GM19372 (cell line): ENCODE data around the gene HNRNPC.
"Not testable (repeated sequence)": the region's sequence is repeated elsewhere in the genome, so short reads cannot be mapped to it uniquely, and the experiment has no call there.

Source experiments
- ATAC-seq: cut with Tn5 transposase; IDR thresholded peaks from one replicate; pipeline ENCODE4 v1.9.1; 2021; ENCODE audit warnings: mild to moderate bottlenecking, low read depth, moderate library complexity; ENCODE audit not compliant: unreplicated experiment

HNRNPC gene

GRCh38 chr14:21215879-21216251, 53.4 kb downstream of the HNRNPC start:
- ATAC-seq, result no peak

- no peak for ATAC-seq
Observed at GRCh38 chr14:21215130-21215878, 53.9 kb downstream of the HNRNPC start.

DNA sequence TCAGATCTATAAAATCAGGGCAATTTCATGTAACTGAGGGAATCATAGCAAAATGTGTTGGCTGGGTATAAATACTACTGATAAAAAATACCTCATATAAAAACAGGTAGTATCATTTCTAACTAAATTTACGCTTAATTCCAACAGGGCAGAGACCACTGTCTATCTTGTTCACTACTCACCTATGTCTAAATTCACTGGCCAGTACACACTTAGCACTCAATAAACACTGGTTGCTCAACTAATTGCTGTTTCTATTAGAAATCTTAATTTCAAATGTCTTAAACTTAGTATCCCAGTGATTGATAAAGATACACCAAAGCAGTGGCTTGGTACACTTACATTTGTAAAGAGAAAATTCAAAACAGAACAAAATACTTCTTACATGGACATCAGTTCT, 55.6 kb downstream of the HNRNPC start:
- ATAC-seq, result no peak

DNA sequence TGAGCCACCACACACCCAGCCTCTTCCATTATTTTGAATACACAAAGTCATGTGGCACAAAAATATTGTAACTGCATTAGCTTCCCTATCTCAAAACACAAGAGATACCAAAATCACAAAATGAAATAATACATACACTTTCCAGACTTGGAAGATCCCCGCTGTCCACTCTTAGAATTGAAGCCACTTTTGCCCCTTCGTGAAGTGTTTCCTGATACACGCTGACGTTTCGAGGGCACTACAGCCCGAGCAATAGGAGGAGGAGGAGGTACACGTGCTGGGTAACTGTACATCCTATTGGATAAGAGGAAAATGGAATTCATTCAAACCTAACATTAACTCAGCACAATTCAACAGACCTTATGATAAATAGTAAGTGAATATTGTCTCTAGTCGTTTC, 56.4 kb downstream of the HNRNPC start:
- not testable (repeated sequence) for ATAC-seq

DNA sequence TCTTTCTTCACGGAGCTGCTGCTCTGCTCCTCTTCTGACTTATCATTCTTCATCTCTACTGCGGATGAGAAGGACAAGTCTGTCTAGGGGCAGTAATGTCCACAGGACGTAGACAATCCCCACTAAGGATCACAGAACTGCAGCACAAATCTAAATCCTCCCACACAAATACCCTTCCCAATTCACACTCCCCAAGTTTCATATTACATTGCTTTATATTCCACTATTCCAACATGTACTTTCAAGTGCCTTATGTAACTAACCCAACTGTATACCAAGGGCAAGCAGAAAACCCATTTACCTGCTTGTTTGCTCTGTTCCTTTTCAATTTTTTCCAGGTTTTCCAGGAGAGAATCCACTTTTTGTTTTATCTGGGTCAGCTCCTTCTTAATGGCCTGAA, 57.7 kb downstream of the HNRNPC start:
- ATAC-seq, result no peak

GRCh38 chr14:21210023-21210422, 59.2 kb downstream of the HNRNPC start:
- no peak for ATAC-seq

- no peak for ATAC-seq
Observed at GRCh38 chr14:21209185-21209584, 60.1 kb downstream of the HNRNPC start.

GRCh38 chr14:21208554-21208953, 60.7 kb downstream of the HNRNPC start:
- no peak for ATAC-seq

- no peak for ATAC-seq
Observed at GRCh38 chr14:21206753-21207684, 62.2 kb downstream of the HNRNPC start.

GRCh38 chr14:21205678-21206581, 63.3 kb downstream of the HNRNPC start:
- no peak for ATAC-seq

- no peak for ATAC-seq
Observed at GRCh38 chr14:21205026-21205677, 64.1 kb downstream of the HNRNPC start.

DNA sequence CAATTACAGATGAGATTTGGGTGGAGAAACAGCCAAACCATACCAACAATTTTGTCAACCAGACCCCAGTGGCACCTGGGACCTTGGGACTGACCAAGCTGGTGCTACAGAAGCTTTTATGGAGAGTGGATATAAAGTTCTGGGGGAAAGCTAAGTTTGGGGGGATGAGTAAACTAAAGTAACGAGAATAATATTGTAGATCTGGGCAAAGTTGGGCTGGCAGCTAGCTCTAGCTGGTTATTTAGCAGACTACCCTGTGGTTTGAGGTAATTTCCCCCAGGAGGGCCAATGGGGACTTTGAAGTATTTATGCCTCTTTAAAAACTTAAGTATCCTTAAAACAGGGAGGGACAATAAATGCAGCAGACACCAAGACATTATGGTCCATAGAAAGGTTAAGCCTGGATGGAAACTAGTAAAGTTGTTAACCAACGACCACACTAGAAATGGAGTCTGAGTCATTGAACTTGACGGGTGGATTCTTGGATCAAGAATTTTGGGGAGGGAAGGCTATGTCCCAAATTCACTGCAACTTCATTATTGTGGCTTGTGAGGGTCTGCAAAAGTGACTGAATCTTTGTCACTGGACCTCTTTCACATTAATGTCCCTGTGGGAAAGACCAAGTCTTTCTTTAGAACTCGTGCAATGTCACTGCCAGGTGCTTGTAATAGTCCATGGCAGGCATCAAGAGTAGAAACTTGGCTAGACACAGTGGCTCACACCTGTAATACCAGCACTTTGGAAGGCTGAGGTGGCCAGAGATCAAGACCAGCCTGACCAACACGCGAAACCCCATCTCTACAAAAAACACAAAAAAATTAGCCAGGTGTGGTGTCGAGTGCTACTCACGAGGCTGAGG, 64.8 kb downstream of the HNRNPC start:
- ATAC-seq, result no peak

DNA sequence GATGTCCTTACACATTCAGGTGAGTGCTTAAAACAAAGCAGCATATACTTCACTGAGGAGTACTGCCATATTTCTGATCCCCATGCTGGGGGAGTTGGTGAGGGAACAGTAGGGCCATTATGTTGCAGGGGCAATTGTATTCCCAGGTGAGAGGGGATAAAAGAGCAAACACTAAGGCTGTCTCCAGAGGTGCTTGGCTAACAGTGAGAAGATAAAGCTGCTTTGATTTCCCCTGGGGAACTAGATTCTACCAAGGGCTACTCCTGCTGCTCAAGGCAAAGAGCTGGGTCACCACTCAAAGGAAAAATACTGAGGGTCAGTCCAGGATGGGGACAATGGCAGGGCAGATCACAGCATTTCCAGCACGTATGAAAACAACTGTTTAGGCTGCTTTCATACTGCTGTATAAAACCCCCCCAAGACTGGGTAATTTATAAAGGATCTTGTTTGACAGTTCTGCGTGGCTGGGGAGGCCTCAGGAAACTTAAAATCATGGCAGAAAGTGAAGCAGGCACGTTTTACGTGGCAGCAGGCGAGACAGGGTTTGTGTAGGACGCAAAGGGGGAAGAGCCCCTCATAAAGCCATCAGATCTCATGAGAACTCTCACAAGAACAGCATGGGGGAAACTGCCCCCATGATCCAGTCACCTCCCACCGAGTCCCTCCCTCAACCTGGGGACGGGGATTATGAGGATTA, 65.6 kb downstream of the HNRNPC start:
- no peak for ATAC-seq

DNA sequence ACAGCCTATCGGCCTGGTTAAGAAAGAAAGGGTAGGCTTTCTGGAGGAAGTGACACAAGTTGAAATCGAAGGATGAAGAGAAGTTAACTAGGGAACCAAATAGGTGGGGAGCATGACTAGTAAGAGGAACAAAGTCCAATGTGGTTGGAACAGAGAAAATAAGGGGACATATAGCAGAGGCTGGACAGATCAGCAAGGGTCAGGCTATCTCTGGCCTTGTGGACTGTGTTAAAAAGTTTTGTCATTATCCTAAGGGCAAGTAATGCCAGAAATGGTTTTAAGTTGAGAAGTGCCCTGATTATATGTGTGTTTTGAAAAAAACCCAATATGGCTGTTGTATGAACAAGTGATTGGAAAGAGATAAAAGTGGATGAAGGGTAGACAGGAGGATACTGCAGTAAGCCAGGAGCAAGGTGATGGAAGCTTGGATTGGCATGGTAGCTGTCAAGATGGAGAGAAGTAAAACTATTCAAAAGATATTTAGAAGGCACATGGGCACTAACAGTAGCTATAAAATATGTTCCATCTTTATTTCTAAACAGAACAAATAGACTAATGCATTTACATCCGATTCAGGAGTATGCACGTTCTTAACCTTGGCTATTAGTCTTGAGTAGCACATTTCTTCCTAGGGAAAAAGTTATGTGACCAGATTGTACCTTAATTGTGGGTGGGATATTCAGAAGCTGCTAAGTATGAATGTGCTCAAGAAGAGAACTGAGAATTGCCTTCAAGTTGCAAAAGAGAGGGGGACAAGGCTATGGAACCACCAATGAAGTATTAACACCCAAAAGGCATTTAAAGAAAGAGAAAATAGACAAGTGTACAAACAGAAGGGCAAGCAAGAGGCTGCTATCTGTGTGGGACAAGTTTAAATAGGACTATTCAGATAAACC, 66.5 kb downstream of the HNRNPC start:
- no peak for ATAC-seq

GRCh38 chr14:21201732-21202462, 67.3 kb downstream of the HNRNPC start:
- no peak for ATAC-seq

DNA sequence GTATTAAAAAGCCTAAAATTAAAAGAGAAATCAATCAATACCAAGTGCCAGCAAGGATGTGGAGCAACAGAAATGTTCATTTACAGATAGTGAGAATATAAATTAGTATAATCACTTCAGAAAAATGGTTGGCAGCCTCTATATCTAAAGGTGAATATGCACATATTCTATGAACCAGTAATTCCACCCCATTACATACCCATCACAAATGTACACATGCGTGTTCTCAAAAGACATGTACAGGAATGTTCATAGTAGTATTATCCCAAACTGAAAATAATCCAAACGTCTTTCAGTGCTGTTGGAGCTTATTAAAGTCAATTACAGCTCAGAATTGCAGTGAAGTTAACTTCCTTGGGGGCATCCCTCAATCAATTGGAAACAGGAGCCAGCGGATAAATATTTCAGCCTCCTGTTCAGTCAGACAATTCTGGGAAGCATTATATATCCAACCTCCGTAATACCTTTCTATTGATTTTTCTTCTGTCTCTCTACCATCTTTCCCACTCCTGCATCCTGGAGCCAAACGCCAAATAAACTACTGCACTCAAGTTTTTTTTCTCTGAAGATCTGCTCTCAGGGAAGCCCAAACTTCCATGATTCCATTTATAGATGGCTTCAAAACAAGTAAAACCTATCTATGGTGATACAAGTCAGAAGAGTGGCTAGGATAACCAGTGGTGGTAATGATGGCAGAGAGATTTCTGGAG, 68.3 kb downstream of the HNRNPC start:
- ATAC-seq, result no peak
